Measurements from ENCODE around the gene MYO15A.

MYO15A gene

DNA sequence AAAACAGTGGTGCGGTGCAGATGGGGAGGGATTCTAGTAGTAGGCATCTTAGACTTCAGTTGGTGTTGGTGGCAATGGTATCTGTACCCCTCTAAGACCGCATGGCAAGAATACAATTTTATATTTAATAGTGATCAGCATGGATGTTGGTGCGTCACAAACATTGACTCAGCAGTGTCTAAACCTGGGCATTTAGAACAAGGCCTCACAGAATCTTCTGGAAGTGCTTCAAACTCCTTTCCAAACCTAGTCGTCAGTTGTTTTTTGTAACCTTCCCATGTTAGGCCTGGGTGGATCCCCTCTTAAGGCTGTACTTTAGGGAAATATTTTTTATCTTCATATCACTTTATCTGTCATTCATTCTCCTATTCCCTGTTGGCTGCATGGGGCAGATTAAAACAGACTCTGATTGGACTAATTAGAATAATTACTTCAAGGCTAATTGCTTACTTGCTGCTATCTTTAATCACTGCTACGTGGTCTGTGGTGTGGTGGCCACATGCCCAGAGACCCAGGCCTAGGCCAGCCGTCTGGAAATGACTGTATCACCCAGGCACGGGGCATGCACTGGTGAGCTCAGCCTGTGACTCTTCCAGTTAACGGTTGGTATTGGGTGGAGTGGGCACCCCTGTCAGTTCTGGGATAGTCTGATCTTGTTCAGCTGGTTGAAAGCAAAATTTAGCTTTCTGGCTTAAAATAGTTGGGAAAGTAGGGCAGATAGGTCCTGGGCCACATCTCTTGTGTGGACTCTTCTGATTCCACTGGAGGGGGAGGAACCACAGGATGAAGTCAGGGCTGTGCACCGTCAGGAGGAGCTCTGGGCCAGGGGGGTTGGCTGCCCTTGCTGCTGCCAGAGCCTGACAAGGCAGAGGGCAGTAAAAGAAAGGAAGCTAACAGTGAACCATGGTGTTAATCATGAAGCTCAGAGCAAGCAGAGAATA is 79.5 kb downstream of the MYO15A start:
- no peak for TF ChIP-seq JUND (IDR thresholded peaks at IDR 0.05; ENCODE audit: low read depth)
- in situ Hi-C loops (cut with HindIII; ENCODE audit: low pct_unique_long_range_greater_than_20kb, low sequenced_read_pairs): no loop called here

DNA sequence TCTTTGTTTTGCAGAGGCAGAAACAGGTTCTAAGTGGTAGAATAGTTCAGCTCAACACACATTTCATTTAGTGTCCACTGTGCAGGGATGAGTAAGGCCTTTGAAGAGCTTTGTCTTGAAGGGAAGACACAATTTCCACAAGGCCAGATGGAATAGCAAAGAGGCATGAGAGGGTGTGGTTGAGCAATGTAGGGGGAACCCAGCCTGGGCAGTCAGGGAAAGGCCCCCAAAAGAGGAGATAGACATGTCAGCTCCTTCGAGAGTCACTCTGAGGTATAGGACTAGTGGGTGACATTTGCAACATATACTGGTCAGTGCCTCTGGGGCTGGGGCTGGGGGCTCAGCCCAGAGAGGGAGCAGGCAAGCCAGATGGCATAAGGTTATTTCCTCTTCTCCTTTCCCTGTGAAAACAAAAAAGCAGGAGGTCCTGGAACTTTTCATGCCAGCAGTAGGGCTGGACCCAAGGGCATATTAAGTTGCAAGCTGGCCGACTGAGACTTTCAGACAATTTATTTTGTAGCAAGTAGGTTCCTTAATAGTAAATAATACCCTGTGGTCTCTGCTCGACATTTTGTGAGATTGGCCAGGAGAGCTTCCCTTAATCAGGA is 82.2 kb downstream of the MYO15A start:
- no peak for TF ChIP-seq JUND (IDR thresholded peaks at IDR 0.05; ENCODE audit: low read depth)
- in situ Hi-C loops (cut with HindIII; ENCODE audit: low pct_unique_long_range_greater_than_20kb, low sequenced_read_pairs): no loop called here
- DNase-seq (ENCODE audit: low read depth in 1 of 2, low spot score in 1 of 2): no peak

More for the DNA sequence above, 79.5 kb downstream of the MYO15A start:
- no peak for DNase-seq (ENCODE audit: low read depth in 1 of 2, low spot score in 1 of 2)

DNA sequence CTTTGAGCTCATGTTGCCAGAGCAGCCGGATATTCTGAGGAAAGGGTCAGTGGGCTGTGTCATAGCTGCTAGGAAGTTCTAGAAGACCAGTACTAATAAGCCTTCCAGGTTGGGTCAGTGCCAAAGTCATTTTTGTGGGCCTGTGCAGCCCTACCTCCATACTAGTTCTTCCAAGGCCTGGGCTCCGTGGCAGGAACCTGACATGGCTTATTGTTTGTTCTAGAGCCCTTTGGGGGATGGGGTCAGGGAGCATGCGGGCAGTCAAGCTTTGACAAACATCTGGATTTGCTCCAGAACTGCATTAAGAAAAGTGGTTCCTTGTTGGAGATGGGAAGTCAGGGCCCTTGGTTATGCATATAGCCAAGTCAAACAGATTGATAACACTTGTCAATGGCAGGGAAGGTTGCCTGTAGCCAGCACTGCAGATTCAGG is 82.7 kb downstream of the MYO15A start:
- in situ Hi-C loops (cut with HindIII; ENCODE audit: low pct_unique_long_range_greater_than_20kb, low sequenced_read_pairs): no loop called here
- no peak for TF ChIP-seq JUND (IDR thresholded peaks at IDR 0.05; ENCODE audit: low read depth)
- peak in 1 of 2 experiments; percentile 55 for DNase-seq (ENCODE audit: low read depth in 1 of 2, low spot score in 1 of 2)

DNA sequence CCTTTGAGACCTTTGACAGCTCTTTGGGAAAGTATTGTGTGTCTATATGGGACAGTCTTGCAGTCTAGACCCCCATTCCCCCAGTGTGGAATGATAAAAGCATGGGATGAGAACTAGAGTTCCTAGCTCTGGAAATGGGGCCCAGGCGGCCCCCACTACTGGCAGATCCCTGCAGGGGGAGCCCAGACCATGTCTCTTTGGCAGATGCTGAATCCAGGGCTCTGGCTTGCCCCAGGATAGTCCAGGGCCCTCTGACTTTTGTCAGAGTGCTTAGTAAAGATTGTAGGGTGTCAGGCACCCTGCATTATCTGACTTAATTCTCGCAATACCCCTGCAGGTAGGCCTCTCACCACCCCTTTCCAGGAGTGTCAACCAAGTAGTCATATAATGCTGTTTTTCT is 83.4 kb downstream of the MYO15A start:
- no peak for DNase-seq (ENCODE audit: low read depth in 1 of 2, low spot score in 1 of 2)
- in situ Hi-C loops (cut with HindIII; ENCODE audit: low pct_unique_long_range_greater_than_20kb, low sequenced_read_pairs): no loop called here
- TF ChIP-seq JUND (IDR thresholded peaks at IDR 0.05; ENCODE audit: low read depth): no peak

DNA sequence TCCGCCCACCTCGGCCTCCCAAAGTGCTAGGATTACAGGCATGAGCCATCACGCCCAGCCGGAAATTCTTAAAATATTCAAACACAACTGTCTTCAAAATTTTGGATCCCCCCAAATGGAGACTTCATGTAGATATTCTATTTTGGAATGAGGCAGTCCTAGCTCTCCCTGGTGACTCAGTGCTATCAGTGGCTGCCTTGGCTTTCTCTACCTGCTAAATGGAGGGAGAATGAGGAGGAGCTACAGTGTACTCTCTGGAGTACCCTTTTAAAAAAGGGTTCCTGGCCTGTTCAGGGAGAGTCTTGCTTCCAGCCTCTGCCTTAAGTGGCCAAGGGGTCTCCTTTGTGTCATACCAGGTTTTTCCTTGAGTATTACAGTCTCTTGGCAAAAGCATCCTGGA is 85.8 kb downstream of the MYO15A start:
- TF ChIP-seq JUND (IDR thresholded peaks at IDR 0.05; ENCODE audit: low read depth): no peak
- in situ Hi-C loops (cut with HindIII; ENCODE audit: low pct_unique_long_range_greater_than_20kb, low sequenced_read_pairs): no loop called here
- no peak for DNase-seq (ENCODE audit: low read depth in 1 of 2, low spot score in 1 of 2)

DNA sequence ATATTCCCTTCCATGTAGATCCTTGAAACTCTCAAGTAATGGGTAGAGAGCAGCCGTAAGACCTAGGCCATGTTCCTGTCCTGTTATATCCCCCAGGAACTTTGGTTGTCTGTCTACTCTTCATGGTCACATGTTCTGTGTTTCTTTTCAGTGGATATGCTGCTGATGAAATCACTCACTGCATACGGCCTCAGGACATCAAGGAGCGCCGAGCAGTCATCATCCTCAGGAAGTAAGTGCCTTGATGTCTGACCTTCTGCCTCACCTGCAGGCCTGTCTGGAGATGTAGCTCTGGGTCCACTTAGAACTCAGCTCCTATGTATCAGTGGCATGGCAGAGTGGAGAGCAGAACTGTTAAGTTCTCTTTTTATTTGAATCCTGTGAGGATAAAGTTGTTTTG is 86.2 kb downstream of the MYO15A start:
- DNase-seq (ENCODE audit: low read depth in 1 of 2, low spot score in 1 of 2): no peak
- TF ChIP-seq JUND (IDR thresholded peaks at IDR 0.05; ENCODE audit: low read depth): no peak
- in situ Hi-C loops (cut with HindIII; ENCODE audit: low pct_unique_long_range_greater_than_20kb, low sequenced_read_pairs): no loop called here

DNA sequence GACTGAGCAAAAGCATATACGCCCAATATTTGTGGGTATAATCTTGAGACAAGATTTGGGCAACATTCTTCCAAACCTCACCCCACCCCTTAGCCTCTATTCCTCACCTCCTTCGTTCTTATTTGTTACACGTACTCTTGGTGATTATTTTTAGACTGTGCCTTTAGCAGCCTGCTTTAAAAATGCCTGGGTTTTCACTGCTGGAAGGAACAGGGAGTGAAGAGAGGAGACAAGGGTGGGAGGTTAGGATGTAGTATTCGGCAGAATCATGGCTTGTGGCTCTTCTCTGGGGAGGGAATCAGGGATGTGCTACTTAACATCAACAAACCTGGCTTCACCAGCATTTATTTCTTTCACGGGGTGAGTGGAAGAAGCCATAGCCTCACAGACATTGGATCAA is 86.7 kb downstream of the MYO15A start:
- in situ Hi-C loops (cut with HindIII; ENCODE audit: low pct_unique_long_range_greater_than_20kb, low sequenced_read_pairs): no loop called here
- TF ChIP-seq JUND (IDR thresholded peaks at IDR 0.05; ENCODE audit: low read depth): no peak
- no peak for DNase-seq (ENCODE audit: low read depth in 1 of 2, low spot score in 1 of 2)

DNA sequence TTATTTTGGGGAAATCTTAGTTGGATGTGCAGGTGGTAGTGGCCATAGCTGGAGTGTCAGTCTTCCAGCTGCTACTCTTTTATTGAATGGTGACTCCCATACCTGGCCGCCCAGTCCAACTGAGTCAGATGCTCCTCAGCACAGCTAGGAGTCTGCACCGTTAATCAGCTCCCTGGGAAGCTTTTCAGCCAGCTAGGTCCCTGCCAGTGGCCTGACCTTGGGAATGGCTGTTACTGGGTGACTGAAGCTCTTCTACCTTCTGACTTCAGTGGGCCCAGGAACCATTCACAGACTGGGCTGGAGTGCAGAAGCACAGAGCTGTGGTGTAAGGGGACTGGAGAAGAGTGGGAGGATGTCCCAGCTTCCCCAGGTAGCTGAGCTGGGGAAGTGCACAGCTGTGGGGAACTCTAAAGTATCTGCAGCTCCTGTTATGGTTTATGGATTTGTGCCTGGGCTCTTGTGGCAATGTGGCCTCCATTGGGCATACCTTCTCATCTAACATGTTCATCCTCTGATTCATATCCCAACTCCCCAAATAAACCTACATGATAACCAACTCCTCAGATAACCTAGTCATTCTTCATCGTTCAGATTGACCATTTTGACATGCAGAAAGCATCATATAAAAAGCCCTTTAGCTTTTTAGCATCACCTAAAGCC is 89.1 kb downstream of the MYO15A start:
- TF ChIP-seq JUND (IDR thresholded peaks at IDR 0.05; ENCODE audit: low read depth): no peak
- no peak for DNase-seq (ENCODE audit: low read depth in 1 of 2, low spot score in 1 of 2)
- in situ Hi-C loops (cut with HindIII; ENCODE audit: low pct_unique_long_range_greater_than_20kb, low sequenced_read_pairs): no loop called here

DNA sequence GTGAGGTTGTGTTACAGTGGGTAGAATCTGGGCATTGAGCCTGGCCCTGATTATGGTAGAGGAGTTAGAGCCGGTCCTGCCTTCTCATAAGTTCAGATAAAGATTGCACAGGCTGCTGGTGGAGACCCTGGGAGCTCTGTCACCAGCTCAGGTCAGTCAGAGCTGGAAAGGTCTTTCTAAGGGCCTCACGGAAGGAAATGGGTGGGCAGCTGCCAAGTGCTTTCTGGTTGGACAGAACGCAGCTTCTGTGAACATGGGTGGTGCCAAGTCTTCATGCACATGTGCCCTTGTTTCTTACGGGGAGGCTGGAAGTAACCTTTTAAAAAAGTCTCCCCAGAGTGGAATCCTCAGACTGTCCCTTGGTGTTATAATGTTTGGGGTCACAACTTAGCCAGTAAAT is 90.0 kb downstream of the MYO15A start:
- in situ Hi-C loops (cut with HindIII; ENCODE audit: low pct_unique_long_range_greater_than_20kb, low sequenced_read_pairs): no loop called here

DNA sequence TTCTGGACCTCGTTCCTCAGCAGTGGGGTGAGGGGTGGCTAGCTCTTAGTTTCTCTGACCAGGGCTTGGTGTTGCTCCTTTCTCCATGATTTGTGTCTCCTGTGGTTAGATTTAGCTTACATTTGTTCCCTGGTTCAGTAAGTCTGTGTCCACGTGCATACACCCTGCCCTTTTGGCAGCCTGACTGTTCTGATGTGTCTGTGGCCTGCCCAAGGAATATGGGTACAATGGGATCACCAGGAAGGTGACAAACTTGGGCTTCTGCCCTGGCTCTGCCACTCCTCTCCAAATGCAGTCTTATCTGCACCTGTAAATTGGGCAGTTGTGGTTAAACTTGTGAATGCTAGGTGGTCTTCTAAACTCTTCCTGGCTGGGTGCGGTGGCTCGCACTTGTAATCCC is 92.6 kb downstream of the MYO15A start:
- TF ChIP-seq JUND (IDR thresholded peaks at IDR 0.05; ENCODE audit: low read depth): no peak
- in situ Hi-C loops (cut with HindIII; ENCODE audit: low pct_unique_long_range_greater_than_20kb, low sequenced_read_pairs): no loop called here
- DNase-seq (ENCODE audit: low read depth in 1 of 2, low spot score in 1 of 2): no peak

More for the DNA sequence above, 90.0 kb downstream of the MYO15A start:
- no peak for TF ChIP-seq JUND (IDR thresholded peaks at IDR 0.05; ENCODE audit: low read depth)
- DNase-seq (ENCODE audit: low read depth in 1 of 2, low spot score in 1 of 2): no peak

DNA sequence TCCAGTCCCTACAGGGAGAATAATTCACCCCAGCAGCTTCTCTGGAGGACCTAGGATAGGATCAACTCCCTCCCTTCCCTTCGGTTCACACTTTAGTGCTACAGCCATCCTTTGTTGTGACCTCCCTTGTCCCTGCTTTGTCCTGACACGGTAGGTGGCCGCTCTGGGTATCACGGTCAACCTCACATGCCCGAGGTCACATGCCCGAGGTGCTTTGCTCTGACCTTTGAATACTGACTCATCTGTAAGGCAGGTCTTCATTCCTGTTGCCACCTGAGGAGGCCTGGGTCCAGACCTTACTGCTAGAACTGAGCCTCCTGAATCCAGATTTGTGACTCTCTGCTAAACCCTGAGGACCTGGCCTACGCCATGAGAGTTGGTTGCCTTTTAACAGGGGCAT is 94.8 kb downstream of the MYO15A start:
- DNase-seq (ENCODE audit: low read depth in 1 of 2, low spot score in 1 of 2): no peak
- in situ Hi-C loops (cut with HindIII; ENCODE audit: low pct_unique_long_range_greater_than_20kb, low sequenced_read_pairs): no loop called here
- no peak for TF ChIP-seq JUND (IDR thresholded peaks at IDR 0.05; ENCODE audit: low read depth)

DNA sequence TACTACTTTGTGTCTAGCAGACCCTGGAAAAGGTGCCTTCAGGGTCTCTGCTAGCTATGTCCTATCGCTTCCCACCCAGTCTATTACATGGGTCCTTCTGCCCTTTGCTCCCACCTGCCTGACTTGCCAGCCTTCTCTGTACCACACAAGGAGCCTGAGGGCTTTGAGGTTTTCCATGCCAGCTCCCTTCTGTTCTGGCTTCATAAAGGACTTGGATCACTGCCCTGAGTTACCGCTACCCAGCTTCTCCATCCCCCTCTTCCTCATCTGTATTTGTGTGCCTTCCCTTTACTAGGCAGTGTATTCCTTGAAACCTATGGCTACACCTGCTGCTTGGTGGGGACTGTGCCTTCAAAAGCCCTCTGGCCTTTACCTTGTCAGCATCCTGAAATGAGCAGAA is 97.3 kb downstream of the MYO15A start:
- TF ChIP-seq JUND (IDR thresholded peaks at IDR 0.05; ENCODE audit: low read depth): no peak

DNA sequence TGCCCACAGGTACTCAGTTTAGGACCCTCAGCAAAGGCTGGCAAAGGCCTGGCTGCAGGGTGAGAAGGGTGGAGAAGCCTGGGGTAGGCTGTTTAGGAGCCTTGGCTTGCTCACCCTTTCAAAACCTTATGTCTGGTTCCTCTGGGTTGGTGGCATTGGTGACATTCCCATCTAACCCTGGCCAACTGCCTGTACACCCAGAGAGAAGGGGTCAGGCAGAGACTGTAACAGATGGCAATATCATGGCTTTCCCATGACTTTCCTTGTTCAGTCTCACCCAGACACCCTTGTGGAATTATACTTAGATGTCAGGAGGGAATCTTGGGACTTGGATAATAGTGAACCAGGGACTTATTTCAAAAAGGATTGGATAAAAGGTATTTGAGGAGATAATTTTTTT is 98.4 kb downstream of the MYO15A start:
- no peak for TF ChIP-seq JUND (IDR thresholded peaks at IDR 0.05; ENCODE audit: low read depth)
- no peak for DNase-seq (ENCODE audit: low read depth in 1 of 2, low spot score in 1 of 2)
- in situ Hi-C loops (cut with HindIII; ENCODE audit: low pct_unique_long_range_greater_than_20kb, low sequenced_read_pairs): no loop called here

More for the DNA sequence above, 97.3 kb downstream of the MYO15A start:
- no peak for DNase-seq (ENCODE audit: low read depth in 1 of 2, low spot score in 1 of 2)
- in situ Hi-C loops (cut with HindIII; ENCODE audit: low pct_unique_long_range_greater_than_20kb, low sequenced_read_pairs): no loop called here
